Heart right ventricle (tissue), 16 donors: ENCODE results near the gene NIPBL. TPM values are rescaled to one million over a fixed set of nuclear protein-coding genes. Genes with fewer than 3 reads are reported as not detected.
"Not testable (repeated sequence)": the region's sequence is repeated elsewhere in the genome, so short reads cannot be mapped to it uniquely, and the experiment has no call there.

ENCODE experiments used
- ATAC-seq, 8 donors: fragments of 200-7000 bp; cut with Tn5 transposase; one replicate each; pipeline ENCODE4 v1.9.1; 2020; ENCODE audit warnings: mild to moderate bottlenecking in 8 of 8, moderate library complexity in 8 of 8, moderate number of reproducible peaks in 1 of 8
- DNase-seq, 2 donors: peaks; one replicate each; pipeline ENCODE4 v3.0.0-alpha.2; 2020
- H3K27ac ChIP-seq, 10 donors: fragments of 200-600 bp; sonication (generic) in 2 of 10; one replicate each; pipeline versions ENCODE4 v1.5.0 to v1.8.0; 2020 to 2022; ENCODE audit warnings: mild to moderate bottlenecking in 3 of 10
- H3K27me3 ChIP-seq, 7 donors: fragments of 200-600 bp; one replicate each; pipeline ENCODE4 v1.8.0; 2021 to 2022; ENCODE audit warnings: mild to moderate bottlenecking in 2 of 7
- H3K36me3 ChIP-seq, 9 donors: fragments of 200-600 bp; sonication (generic) in 1 of 9; one replicate each; pipeline versions ENCODE4 v1.5.0 to v1.8.0; 2020 to 2022; ENCODE audit warnings: mild to moderate bottlenecking in 2 of 9
- H3K4me1 ChIP-seq, 9 donors: fragments of 200-600 bp; sonication (generic) in 1 of 9; one replicate each; pipeline versions ENCODE4 v1.5.0 to v1.8.0; 2020 to 2022; ENCODE audit warnings: mild to moderate bottlenecking in 4 of 9
- H3K4me3 ChIP-seq, 10 donors: fragments of 200-600 bp; sonication (generic) in 2 of 10; one replicate each; pipeline versions ENCODE4 v1.5.0 to v1.8.0; 2020 to 2022; ENCODE audit warnings: mild to moderate bottlenecking in 7 of 10, moderate library complexity in 2 of 10
- H3K9me3 ChIP-seq, 11 donors: fragments of 200-600 bp in 10 of 11; sonication (generic) in 2 of 11; one replicate each; pipeline versions ENCODE4 v1.5.0 to v1.8.0; 2013 to 2022; ENCODE audit warnings: mild to moderate bottlenecking in 2 of 11, control low read depth in 1 of 11, moderate library complexity in 1 of 11
- CTCF ChIP-seq, 9 donors: fragments of 200-600 bp; sonication (generic) in 2 of 9; IDR thresholded peaks; one replicate each; pipeline versions ENCODE4 v1.5.0 to v1.8.0; 2021 to 2022; ENCODE audit warnings: antibody characterized with exemption in 9 of 9, mild to moderate bottlenecking in 5 of 9, moderate library complexity in 1 of 9
- WGBS, 2 donors: extraction: QIAGEN DNeasy Blood & Tissue Kit; methylation state at CpG; one replicate each; pipeline ENCODE4 v1.1.7; 2013; ENCODE audit warnings: inconsistent platforms in 1 of 2; 5-methylcytosine and 5-hydroxymethylcytosine counted together
- intact Hi-C, 10 donors: fragments of 100-400 bp; cut with DNase I; formaldehyde crosslinking; loops; one replicate each; pipeline versions ENCODE4 v1.11.1 to v1.14.2; 2022
- polyA plus RNA-seq, 2 donors: library from polyadenylated mRNA; stranded (reverse); fragments of 200-250 nt; gene quantifications; one replicate each; pipeline ENCODE4 v1.2.3, GENCODE V29; 2013
- total RNA-seq, 10 donors: library from RNA; stranded (reverse); fragmentation: NEBNext Ultra II Directional in 3 of 10; extraction: Animal tissue kit (Norgen Biotek cat#: 25700) in 3 of 10; gene quantifications; one replicate each; pipeline versions ENCODE4 v1.2.1 to v1.2.4, GENCODE V29; 2021 to 2023
- donor health status: Arrhythmogenic right ventricular cardiomyopathy.
- donor health status: ischemic (EF 13 %, LVEDD 7.1; RV severe dilation, severe dysfunction).
- donor health status: healthy with polysubstance abuse.
- donor health status: DM: no; HTN: yes; CAD: no.
- donor health status: DM: no; HTN: no; CAD: no.
- donor health status: ischemic (EF 25% LVEDD 6.9; RV normal size, moderate dysfunction).
- donor health status: ischemic (EF 25% LVEDD 5.7; RV mildly dilated, moderate dysfunction).
- donor health status: healthy.
- donor health status: DM: yes; HTN: yes; CAD: no.
- donor health status: Ischemic cardiomyopathy.
- donor health status: ischemic (EF 35%, LVEDD 5.7; RV mildly dilated, moderate dysfunction).
- donor health status: nonischemic (EF 11% LVEDD 7.7; RV severe dilation, severe dysfunction).
- donor health status: DM: yes; HTN: yes; CAD: no.
- donor health status: PGD.
- donor health status: ischemic (EF 29% LVEDD 5.4; RV normal size, mild dysfunction).
- donor health status: nonischemic (EF 23%, LVEDD 6.1; RV moderate dilation, normal function).

The NIPBL gene
- total and polyA plus RNA-seq, 12 donors, result 9.9 to 52.3 (median 43.3) TPM

- Histone ChIP-seq H3K4me3 (no peak overlapping the region), H3K27ac (no peak overlapping the region), H3K9me3 (peaks cover 0 to 7% (median 0%) of the 10 kb centered on the region in 11 donors), H3K27me3 (no peaks in the 10 kb centered on the region), H3K4me1 (peaks cover 0 to 26% (median 0%) of the 10 kb centered on the region in 9 donors), H3K36me3 (no peaks in the 10 kb centered on the region)
- WGBS, 2 donors, result 80 to 81% methylated on average over 5 of the region's 5 CpGs
- ATAC-seq (peak in 1 of 8 donors; percentile 37), DNase-seq (no peak)
- TF ChIP-seq CTCF (IDR thresholded peaks at IDR 0.05), result no peak
- intact Hi-C loops, result no loop called here
Observed at GRCh38 chr5:36839489-36840476, 36.8 kb upstream of the NIPBL start.

- TF ChIP-seq CTCF (IDR thresholded peaks at IDR 0.05), result no peak
- no peak for DNase-seq
- no peaks in the 10 kb centered on the region for H3K27me3 ChIP-seq
- H3K4me3 ChIP-seq, result no peak overlapping the region
- 39 to 54% methylated on average over 1 of the region's 1 CpG for WGBS, 2 donors
- peaks cover 0 to 24% (median 0%) of the 10 kb centered on the region in 9 donors for H3K4me1 ChIP-seq
- no peak for ATAC-seq
- no peaks in the 10 kb centered on the region for H3K36me3 ChIP-seq
- H3K9me3 ChIP-seq, result peaks cover 0 to 7% (median 0%) of the 10 kb centered on the region in 11 donors
- no peak overlapping the region for H3K27ac ChIP-seq
- intact Hi-C loops, result no loop called here
Observed at GRCh38 chr5:36841677-36842076, 34.9 kb upstream of the NIPBL start.

GRCh38 chr5:36842087-36842486 lies 34.5 kb upstream of the NIPBL start:
- Histone ChIP-seq H3K27me3 (no peaks in the 10 kb centered on the region), H3K9me3 (peaks cover 0 to 7% (median 0%) of the 10 kb centered on the region in 11 donors), H3K36me3 (no peaks in the 10 kb centered on the region), H3K27ac (no peak overlapping the region), H3K4me1 (peaks cover 0 to 20% (median 0%) of the 10 kb centered on the region in 9 donors), H3K4me3 (no peak overlapping the region)
- DNase-seq (no peak), ATAC-seq (no peak)
- TF ChIP-seq CTCF (IDR thresholded peaks at IDR 0.05), result no peak
- 25 to 28% methylated on average over 1 of the region's 1 CpG for WGBS, 2 donors
- intact Hi-C loops, result no loop called here

GRCh38 chr5:36844305-36844704 lies 32.3 kb upstream of the NIPBL start:
- Histone ChIP-seq H3K4me3 (no peak overlapping the region), H3K27ac (no peak overlapping the region), H3K27me3 (no peaks in the 10 kb centered on the region), H3K36me3 (no peaks in the 10 kb centered on the region), H3K4me1 (peaks cover 0 to 10% (median 0%) of the 10 kb centered on the region in 9 donors), H3K9me3 (peaks cover 0 to 11% (median 0%) of the 10 kb centered on the region in 11 donors)
- ATAC-seq (no peak), DNase-seq (no peak)
- intact Hi-C loops, result no loop called here
- WGBS, 2 donors, result 66 to 68% methylated on average over 5 of the region's 5 CpGs
- no peak for TF ChIP-seq CTCF (IDR thresholded peaks at IDR 0.05)

- peaks cover 0 to 30% (median 0%) of the 10 kb centered on the region in 11 donors for H3K9me3 ChIP-seq
- DNase-seq, intact Hi-C loops, H3K4me3 ChIP-seq, H3K36me3 ChIP-seq, H3K27ac ChIP-seq, H3K4me1 ChIP-seq, H3K27me3 ChIP-seq, ATAC-seq: not testable (repeated sequence)
- WGBS, 2 donors, result 88 to 91% methylated on average over 3 of the region's 3 CpGs
Observed at GRCh38 chr5:36848545-36848944, 28.0 kb upstream of the NIPBL start.

GRCh38 chr5:36852903-36853302 lies 23.7 kb upstream of the NIPBL start:
- intact Hi-C loops, result not testable (repeated sequence)

More at GRCh38 chr5:36852903-36853302, 23.7 kb upstream of the NIPBL start:
- H3K27me3 ChIP-seq, DNase-seq, H3K4me3 ChIP-seq, ATAC-seq, H3K27ac ChIP-seq, H3K4me1 ChIP-seq, H3K36me3 ChIP-seq: not testable (repeated sequence)
- 98 to 99% methylated on average over 6 of the region's 6 CpGs for WGBS, 2 donors
- H3K9me3 ChIP-seq, result peaks cover 0 to 30% (median 0%) of the 10 kb centered on the region in 11 donors
